CD4-positive, alpha-beta T cell treated with Interferon alpha-2 for 1 hour (primary cell): ENCODE results near the gene MUC20.
"Not testable (repeated sequence)": the region's sequence is repeated elsewhere in the genome, so short reads cannot be mapped to it uniquely, and the experiment has no call there.

Source experiments
- DNase-seq, 2 donors: peaks; one replicate each; pipeline ENCODE4 v3.0.0-alpha.2; 2020 to 2022

MUC20 gene

GRCh38 chr3:195711091-195711812 lies 9.5 kb upstream of the MUC20 start:
- not testable (repeated sequence) for DNase-seq

GRCh38 chr3:195711813-195712534 lies 8.8 kb upstream of the MUC20 start:
- DNase-seq = no peak

- not testable (repeated sequence) for DNase-seq
Measured at GRCh38 chr3:195712535-195712910, 8.3 kb upstream of the MUC20 start.

- DNase-seq = not testable (repeated sequence)
Measured at GRCh38 chr3:195713150-195713549, 7.6 kb upstream of the MUC20 start.

DNA sequence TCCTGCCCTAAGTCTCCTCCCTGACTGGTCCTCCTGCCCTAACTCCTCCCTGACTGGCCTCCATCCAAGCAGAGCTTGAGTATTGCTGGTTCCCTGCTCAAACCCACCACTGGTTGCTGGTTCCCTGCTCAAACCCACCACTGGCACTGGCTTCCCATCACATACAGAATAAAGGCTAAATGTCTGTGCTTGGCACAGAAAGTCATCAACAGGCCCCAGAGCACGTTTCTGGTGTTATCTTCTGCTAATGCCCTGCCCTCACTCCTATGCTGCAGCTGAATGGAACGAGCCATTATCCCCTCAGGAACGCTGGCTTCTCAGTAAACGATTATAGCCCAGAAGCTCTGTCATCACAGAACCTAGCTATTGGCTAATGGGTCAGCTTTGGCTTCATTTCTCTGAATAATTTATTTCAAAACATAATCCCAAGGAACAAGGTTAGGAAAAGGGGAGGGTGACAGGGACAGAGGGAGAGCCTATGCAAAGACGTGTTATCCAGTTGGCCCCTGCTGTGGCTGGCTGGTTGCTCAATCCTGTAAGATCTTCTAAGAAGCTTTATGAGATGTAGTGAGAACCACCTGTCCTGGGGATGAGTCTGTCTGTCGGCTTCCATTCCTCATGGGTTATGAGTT lies 6.3 kb upstream of the MUC20 start:
- DNase-seq = no peak

- no peak for DNase-seq
Measured at GRCh38 chr3:195715134-195715533, 5.6 kb upstream of the MUC20 start.

- no peak for DNase-seq
Measured at GRCh38 chr3:195715583-195716266, 5.1 kb upstream of the MUC20 start.

DNA sequence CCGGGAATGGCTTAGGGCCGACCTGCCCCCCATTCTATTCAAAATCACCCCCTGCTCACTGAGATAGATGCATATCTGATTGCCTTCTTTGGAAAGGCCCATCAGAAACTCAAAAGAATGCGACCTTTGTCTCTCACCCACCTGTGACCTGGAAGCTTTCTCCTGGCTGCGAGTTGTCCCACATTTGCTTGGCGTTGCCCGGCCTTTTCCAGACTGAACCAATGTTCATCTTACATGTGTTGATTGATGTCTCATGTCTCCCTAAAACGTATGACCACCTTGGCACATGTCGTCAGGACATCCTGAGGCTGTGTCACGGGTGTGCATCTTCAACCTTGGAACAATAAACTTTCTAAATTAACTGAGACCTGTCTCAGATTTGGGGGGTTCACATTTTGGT lies 3.4 kb upstream of the MUC20 start:
- DNase-seq = no peak

DNA sequence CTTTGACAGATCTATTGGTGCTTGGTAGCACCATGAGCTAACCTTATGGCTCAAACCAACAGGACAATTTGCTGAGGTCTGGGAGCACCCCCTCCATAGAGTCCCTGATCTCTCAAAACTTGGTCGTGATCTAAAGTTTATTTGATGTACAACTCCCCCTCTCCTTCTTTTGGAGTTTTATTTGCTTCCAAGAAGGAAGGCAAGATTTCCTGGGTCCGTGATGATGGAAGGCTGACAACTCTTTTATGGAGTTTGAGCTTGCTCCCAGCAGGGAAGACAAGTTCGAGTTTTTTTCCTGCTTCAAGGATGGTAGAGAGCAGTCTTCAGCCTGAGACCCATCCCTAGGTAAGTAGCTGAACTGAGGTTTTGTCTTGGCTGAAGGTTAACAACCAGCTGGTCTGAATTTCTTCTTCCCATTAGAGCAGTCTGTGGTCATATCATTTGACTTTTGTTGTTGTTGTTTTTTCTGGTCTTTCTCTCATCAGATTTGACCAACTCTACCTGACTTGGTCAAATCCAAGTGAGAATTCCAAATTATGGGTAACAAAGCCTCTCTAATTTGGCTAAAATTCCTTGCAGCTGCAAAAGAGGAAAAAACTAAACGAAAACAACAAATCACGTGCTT lies 2.8 kb upstream of the MUC20 start:
- DNase-seq = no peak

DNA sequence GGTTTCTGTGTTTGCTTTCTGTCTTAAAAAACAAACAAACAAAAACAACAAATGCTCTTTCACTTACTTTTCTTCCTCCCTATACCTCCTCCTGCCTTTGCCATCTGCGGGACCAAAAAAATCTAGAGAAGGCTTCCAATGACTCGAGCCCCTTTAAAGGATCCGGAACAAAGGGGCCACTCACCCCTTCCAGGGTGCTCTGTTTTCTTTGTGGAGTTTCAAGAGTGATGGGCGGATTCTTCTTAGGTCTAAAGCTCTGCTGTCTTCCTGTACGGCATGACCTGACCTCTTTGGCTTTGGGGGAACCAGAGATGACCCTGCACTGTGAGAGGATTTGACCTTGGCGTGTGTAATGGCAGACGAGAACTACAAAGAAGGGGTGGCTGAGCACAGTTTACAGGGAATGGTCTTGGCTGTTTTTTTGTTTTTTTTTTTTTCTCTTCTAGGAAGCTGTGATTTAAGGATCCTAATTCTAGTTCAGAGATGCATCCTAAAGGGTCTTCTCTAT lies 2.2 kb upstream of the MUC20 start:
- DNase-seq = no peak

- not testable (repeated sequence) for DNase-seq
Measured at GRCh38 chr3:195719514-195720254, 1.1 kb upstream of the MUC20 start.

DNA sequence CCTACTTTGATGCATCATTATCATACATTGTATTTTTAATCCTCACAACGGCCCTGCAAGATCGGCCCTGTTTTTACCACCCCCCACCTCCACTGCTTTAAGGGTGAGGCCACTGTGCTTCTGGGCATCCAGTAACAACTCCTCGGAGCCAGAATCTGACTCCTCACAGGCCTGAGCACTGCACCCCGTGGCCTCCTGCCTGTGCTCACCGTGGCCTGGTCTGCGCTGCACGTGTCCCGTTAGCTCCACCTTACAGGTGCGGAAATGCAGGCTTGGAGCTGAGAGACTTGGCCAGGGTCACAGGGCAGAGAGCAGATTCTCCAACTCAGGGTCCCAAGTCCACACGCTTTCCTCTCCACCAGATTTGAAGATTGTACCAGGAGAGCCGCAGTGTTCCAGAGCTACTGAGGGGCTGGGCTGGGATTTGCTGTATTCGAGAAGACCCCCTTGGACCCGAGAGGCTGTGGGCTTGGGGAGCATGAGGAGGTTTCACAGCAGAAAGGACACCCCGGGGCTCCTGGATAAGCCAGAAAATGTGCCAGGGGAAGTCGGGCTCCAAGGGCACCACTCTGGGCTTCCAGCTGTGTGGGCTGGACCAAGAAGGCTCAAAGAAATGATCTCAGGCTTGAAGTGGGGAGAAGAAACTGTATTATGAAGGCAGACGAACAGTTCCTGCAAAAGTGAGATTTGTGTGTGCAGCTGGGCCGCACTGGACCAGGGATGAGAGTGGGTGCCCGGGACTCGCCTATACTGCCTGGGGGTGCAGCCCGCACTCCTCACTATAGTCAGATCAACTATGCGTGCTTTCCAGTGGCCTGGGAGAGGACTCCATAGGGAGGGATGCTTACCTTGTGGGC lies 1.6 kb downstream of the MUC20 start:
- not testable (repeated sequence) for DNase-seq

GRCh38 chr3:195722996-195723345 lies 2.2 kb downstream of the MUC20 start:
- not testable (repeated sequence) for DNase-seq

- not testable (repeated sequence) for DNase-seq
Measured at GRCh38 chr3:195724363-195724762, 3.6 kb downstream of the MUC20 start.

GRCh38 chr3:195725916-195726740 lies 5.3 kb downstream of the MUC20 start:
- not testable (repeated sequence) for DNase-seq

DNA sequence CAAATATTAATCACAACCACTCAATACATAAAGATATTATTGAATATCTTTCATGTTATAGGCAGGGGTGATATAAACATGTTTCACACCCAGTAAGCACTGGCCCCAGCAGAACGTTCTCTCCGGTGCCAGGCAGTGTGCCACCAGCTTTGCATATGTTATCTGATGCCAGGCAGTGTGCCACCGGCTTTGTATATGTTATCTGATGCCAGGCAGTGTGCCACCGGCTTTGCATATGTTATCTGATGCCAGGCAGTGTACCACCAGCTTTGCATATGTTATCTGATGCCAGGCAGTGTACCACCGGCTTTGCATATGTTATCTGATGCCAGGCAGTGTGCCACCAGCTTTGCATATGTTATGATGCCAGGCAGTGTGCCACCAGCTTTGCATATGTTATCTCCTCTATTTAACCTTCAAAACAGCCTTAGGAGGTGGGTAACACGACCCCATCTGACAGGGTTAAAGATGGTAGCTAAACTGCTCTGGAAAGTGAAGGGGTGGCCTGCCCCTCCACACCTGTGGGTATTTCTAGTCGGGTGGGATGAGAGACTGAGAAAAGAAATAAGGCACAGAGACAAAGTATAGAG lies 6.9 kb downstream of the MUC20 start:
- DNase-seq = no peak

DNA sequence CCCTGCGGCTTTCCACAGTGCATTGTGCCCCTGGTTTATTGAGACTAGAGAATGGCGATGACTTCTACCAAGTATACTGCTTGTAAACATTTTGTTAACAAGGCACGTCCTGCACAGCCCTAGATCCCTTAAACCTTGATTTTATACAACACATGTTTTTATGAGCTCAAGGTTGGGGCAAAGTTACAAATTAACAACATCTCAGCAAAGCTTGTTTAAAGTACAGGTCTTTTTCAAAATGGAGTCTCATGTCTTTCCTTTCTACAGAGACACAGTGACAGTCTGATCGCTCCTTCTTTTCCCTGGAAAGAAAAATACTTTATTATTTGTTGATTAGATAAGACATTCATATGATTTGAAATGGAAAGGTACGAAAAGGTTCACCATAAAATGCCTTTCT lies 8.0 kb downstream of the MUC20 start:
- DNase-seq = not testable (repeated sequence)

DNA sequence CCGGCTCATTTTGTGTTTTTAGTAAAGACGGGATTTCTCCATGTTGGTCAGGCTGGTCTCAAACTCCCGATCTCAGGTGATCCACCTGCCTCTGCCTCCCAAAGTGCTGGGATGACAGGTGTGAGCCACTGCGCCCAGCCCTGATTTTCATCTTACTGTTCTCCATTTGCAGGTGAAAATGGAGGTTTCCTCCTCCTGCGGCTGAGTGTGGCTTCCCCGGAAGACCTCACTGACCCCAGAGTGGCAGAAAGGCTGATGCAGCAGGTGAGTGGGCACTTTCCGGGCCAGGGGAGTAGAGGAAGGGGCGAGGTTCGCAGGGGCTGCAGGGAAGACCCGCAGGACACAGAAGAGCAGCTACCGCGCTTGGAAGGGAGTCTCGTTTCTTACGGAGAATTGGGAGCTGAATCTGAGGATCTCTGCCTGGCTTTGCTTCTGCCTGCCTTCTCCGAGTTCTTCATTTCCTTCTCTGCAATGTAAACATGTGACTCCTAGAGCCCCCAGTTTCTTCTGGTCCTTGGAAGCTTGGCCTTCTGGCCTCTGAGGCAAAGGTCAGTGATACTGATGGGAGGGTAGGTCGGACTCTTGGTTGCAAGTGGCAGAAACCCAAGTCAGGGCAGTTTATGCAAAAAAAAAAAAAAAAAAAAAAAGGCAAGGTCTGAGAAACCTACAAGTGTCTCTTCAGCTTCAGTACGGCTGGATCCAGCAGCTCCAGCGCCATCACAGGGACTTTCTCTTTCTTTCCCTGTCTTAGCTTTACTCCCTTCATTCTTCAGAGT lies 8.9 kb downstream of the MUC20 start:
- no peak for DNase-seq

- no peak for DNase-seq
Measured at GRCh38 chr3:195731356-195731905, 10.7 kb downstream of the MUC20 start.
